ENCODE results near the gene NET1.

NET1 gene, protein sequence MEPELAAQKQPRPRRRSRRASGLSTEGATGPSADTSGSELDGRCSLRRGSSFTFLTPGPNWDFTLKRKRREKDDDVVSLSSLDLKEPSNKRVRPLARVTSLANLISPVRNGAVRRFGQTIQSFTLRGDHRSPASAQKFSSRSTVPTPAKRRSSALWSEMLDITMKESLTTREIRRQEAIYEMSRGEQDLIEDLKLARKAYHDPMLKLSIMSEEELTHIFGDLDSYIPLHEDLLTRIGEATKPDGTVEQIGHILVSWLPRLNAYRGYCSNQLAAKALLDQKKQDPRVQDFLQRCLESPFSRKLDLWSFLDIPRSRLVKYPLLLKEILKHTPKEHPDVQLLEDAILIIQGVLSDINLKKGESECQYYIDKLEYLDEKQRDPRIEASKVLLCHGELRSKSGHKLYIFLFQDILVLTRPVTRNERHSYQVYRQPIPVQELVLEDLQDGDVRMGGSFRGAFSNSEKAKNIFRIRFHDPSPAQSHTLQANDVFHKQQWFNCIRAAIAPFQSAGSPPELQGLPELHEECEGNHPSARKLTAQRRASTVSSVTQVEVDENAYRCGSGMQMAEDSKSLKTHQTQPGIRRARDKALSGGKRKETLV

DNA sequence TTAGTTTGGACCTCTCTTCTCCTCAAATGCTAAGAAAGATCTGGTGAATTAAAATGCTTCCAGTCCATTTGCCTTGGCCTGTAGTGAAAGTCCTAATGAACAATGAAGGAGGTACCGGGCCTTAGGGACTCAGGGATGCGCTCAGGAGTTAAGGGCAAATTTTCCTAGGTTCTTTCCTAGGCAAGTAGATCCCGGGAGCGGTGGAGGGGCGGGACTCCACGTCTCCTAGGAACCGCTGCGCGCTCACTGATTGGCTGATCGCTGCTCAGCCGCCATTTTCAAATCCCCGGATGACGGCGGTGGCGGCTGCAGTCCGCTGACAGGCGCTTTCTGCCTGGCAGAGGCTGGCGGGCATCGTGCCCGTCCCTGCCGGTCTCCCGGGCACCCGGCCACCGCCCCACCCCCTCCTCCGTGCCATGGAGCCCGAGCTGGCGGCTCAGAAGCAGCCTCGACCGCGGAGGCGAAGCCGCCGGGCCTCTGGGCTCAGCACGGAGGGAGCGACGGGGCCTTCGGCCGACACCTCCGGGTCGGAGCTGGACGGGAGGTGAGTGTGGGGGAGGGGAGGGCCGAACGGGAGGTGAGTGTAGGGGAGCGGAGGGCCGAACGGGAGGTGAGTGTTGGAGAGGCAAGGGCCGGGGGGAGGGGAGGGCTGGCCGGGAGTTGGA is at the start of gene NET1:
Gene NET1, plus strand, starts transcription at position 281 of the 665 bp plus-strand sequence. Its CDS starts 136 bp downstream, at position 417.
- no peak for TF ChIP-seq CTCF (IDR thresholded peaks at IDR 0.05; ENCODE audit: low read depth, low read length, missing control alignments)
- no peaks in the 10 kb centered on the region for H3K36me3 ChIP-seq (replicated peaks)
- peak within 1 kb of the TSS; percentile 48 for H3K27ac ChIP-seq
- no peaks in the 10 kb centered on the region for H3K27me3 ChIP-seq (replicated peaks)
- peak within 1 kb of the TSS; percentile 70 for H3K4me3 ChIP-seq (ENCODE audit: low read depth, low read length)
- in situ Hi-C loops (cut with HindIII; ENCODE audit: low pct_ligation_motif_present, low sequenced_read_pairs), result no loop called here
- DNase-seq, result peak; percentile 83

GRCh38 chr10:5362873-5363272 is 49.5 kb upstream of the NET1 start:
- H3K4me3 ChIP-seq (ENCODE audit: low read depth, low read length), result no peak overlapping the region
- H3K27me3 ChIP-seq (replicated peaks), result no peaks in the 10 kb centered on the region
- no peak for TF ChIP-seq CTCF (IDR thresholded peaks at IDR 0.05; ENCODE audit: low read depth, low read length, missing control alignments)
- H3K36me3 ChIP-seq (replicated peaks), result no peaks in the 10 kb centered on the region
- in situ Hi-C loops (cut with HindIII; ENCODE audit: low pct_ligation_motif_present, low sequenced_read_pairs), result no loop called here
- no peak for DNase-seq
- no peak overlapping the region for H3K27ac ChIP-seq

GRCh38 chr10:5364374-5364773 is 48.0 kb upstream of the NET1 start:
- no peak for TF ChIP-seq CTCF (IDR thresholded peaks at IDR 0.05; ENCODE audit: low read depth, low read length, missing control alignments)
- H3K27ac ChIP-seq, result no peak overlapping the region
- DNase-seq, result no peak
- H3K4me3 ChIP-seq (ENCODE audit: low read depth, low read length), result no peak overlapping the region
- no peaks in the 10 kb centered on the region for H3K36me3 ChIP-seq (replicated peaks)
- no peaks in the 10 kb centered on the region for H3K27me3 ChIP-seq (replicated peaks)
- in situ Hi-C loops (cut with HindIII; ENCODE audit: low pct_ligation_motif_present, low sequenced_read_pairs), result no loop called here

GRCh38 chr10:5364890-5365338 is 47.4 kb upstream of the NET1 start, which contains the start of gene UCN3:
TSS of gene UCN3 (plus strand) at chr10:5364966. CDS start at chr10:5373721, 8,755 bp downstream.
- no peak for DNase-seq
- TF ChIP-seq CTCF (IDR thresholded peaks at IDR 0.05; ENCODE audit: low read depth, low read length, missing control alignments), result no peak
- H3K27me3 ChIP-seq (replicated peaks), result no peaks in the 10 kb centered on the region
- H3K4me3 ChIP-seq (ENCODE audit: low read depth, low read length), result no peak within 1 kb of the TSS
- H3K27ac ChIP-seq, result no peak within 1 kb of the TSS
- in situ Hi-C loops (cut with HindIII; ENCODE audit: low pct_ligation_motif_present, low sequenced_read_pairs), result no loop called here
- H3K36me3 ChIP-seq (replicated peaks), result no peaks in the 10 kb centered on the region

DNA sequence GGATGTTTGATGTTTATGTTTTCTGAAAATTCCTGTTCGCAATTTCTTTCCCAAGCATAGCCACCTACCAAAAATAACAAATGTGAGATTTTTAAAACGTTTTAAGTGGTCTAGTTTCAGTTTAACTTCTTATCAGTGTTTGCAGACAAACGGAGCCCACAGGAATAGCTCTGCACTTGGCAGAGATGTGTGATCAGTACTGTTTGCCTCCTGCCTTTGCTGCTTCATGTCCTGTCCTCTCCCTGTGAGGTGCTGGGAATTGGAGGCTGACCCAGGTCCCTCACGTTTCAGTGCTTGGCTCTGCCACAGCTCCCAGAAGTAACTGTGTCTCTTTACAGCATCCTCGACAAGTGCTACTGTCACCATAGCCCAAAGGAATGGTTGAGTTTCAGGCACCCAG is 46.4 kb upstream of the NET1 start:
- in situ Hi-C loops (cut with HindIII; ENCODE audit: low pct_ligation_motif_present, low sequenced_read_pairs), result no loop called here
- no peak for TF ChIP-seq CTCF (IDR thresholded peaks at IDR 0.05; ENCODE audit: low read depth, low read length, missing control alignments)

More for the DNA sequence above, 46.4 kb upstream of the NET1 start:
- DNase-seq, result no peak
- Histone ChIP-seq H3K27ac (no peak overlapping the region), H3K27me3 (replicated peaks) (no peaks in the 10 kb centered on the region), H3K4me3 (ENCODE audit: low read depth, low read length) (no peak overlapping the region), H3K36me3 (replicated peaks) (no peaks in the 10 kb centered on the region)
